Endothelial cell of umbilical vein (primary cell): ENCODE data around the gene KIAA0232.

Experiments used
- EZH2 ChIP-seq: IDR thresholded peaks from 2 replicates; pipeline ENCODE4 v1.6.1; 2012; ENCODE audit warnings: borderline replicate concordance, low read depth, mild to moderate bottlenecking, moderate library complexity, low read length, inconsistent platforms; ENCODE audit not compliant: severe bottlenecking
- FOS ChIP-seq: IDR thresholded peaks from 2 replicates; pipeline ENCODE4 v1.6.1; 2011; ENCODE audit warnings: mild to moderate bottlenecking, low read length, moderate library complexity, borderline replicate concordance; ENCODE audit not compliant: insufficient read depth
- JUN ChIP-seq: IDR thresholded peaks from 2 replicates; pipeline ENCODE4 v1.6.1; 2011; ENCODE audit warnings: borderline replicate concordance, low read depth; ENCODE audit not compliant: insufficient read length, insufficient read depth
- MYC ChIP-seq: IDR thresholded peaks from one replicate; pipeline ENCODE4 v1.6.1; 2011; ENCODE audit warnings: mild to moderate bottlenecking, low read depth, low read length
- POLR2A ChIP-seq: IDR thresholded peaks from 2 replicates; pipeline ENCODE4 v1.6.1; 2012; ENCODE audit warnings: low read depth, mild to moderate bottlenecking, control low read depth, low read length
- POLR2AphosphoS5 ChIP-seq: IDR thresholded peaks from 2 replicates; pipeline ENCODE4 v1.6.1; 2012; ENCODE audit warnings: low read depth, mild to moderate bottlenecking, control low read depth, low read length, moderate library complexity; ENCODE audit not compliant: insufficient read depth
- TF ChIP-seq, protein P1 (sequence below), 2 donors: IDR thresholded peaks; 1 replicate in 1 of 2; 2 replicates in 1 of 2; pipeline ENCODE4 v1.5.1; 2011; ENCODE audit warnings: low read length in 2 of 2, mild to moderate bottlenecking in 2 of 2, moderate library complexity in 2 of 2, control low read depth in 1 of 2, inconsistent platforms in 1 of 2, low read depth in 1 of 2; ENCODE audit not compliant: insufficient read depth in 1 of 2; ENCODE audit errors: extremely low read depth in 1 of 2
- TF ChIP-seq, protein P2 (sequence below): IDR thresholded peaks from 2 replicates; pipeline ENCODE4 v1.6.1; 2011; ENCODE audit not compliant: insufficient read depth, insufficient read length

DNA sequence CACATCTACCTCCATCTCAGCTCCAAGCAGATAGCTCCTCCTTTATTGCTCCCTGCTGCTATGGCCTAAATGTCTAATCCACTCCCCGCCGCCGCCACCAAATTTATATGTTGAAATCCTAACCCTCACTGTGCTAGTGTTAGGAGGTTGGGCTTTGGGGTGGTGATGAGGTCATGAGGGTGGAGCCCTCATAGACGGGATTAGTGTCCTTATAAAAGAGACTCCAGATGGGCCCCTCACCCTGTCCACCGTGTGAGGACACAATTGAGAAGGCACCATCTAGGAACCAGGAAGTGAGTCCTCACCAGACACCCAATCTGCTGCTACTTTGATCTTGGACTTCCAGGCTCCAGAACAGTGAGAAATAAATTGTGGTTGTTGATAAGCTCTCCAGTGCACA is 113.5 kb downstream of the KIAA0232 start:
- TF ChIP-seq FOS (no peak), EZH2 (no peak), POLR2A (no peak), POLR2AphosphoS5 (no peak), JUN (no peak), MYC (no peak)
- TF ChIP-seq, protein P1, sequence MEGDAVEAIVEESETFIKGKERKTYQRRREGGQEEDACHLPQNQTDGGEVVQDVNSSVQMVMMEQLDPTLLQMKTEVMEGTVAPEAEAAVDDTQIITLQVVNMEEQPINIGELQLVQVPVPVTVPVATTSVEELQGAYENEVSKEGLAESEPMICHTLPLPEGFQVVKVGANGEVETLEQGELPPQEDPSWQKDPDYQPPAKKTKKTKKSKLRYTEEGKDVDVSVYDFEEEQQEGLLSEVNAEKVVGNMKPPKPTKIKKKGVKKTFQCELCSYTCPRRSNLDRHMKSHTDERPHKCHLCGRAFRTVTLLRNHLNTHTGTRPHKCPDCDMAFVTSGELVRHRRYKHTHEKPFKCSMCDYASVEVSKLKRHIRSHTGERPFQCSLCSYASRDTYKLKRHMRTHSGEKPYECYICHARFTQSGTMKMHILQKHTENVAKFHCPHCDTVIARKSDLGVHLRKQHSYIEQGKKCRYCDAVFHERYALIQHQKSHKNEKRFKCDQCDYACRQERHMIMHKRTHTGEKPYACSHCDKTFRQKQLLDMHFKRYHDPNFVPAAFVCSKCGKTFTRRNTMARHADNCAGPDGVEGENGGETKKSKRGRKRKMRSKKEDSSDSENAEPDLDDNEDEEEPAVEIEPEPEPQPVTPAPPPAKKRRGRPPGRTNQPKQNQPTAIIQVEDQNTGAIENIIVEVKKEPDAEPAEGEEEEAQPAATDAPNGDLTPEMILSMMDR (IDR thresholded peaks at IDR 0.05; ENCODE audit: extremely low read depth in 1 of 2, insufficient read depth in 1 of 2, low read depth in 1 of 2, low read length in 2 of 2) = no peak
- TF ChIP-seq, protein P2, sequence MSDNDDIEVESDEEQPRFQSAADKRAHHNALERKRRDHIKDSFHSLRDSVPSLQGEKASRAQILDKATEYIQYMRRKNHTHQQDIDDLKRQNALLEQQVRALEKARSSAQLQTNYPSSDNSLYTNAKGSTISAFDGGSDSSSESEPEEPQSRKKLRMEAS = no peak
